Smooth muscle cell (in vitro differentiated cells): ENCODE measurements around the gene LINC01488. TPM values are rescaled to one million over a fixed set of nuclear protein-coding genes. Genes with fewer than 3 reads are reported as not detected.

ENCODE experiments used
- DNase-seq: peaks from one replicate; lab custom pipeline; 2025; ENCODE audit not compliant: unreplicated experiment; lab: John Stamatoyannopoulos, UW
- H2AFZ ChIP-seq: fragments of 200-600 bp; sonication (generic); 2 replicates; pipeline ENCODE4 v1.6.0; 2016; ENCODE audit warnings: antibody characterized with exemption, low read depth, mild to moderate bottlenecking
- H3F3A ChIP-seq: fragments of 200-600 bp; sonication (generic); 2 replicates; pipeline ENCODE4 v1.6.0; 2017; ENCODE audit warnings: antibody characterized with exemption, low read depth
- H3K27ac ChIP-seq: fragments of 200-600 bp; sonication (generic); 2 replicates; pipeline ENCODE4 v1.5.1; 2016; ENCODE audit warnings: low read depth, mild to moderate bottlenecking
- H3K27me3 ChIP-seq: fragments of 200-600 bp; sonication (generic); 2 replicates; pipeline ENCODE4 v1.6.1; 2016; ENCODE audit warnings: low read depth, mild to moderate bottlenecking
- H3K36me3 ChIP-seq: fragments of 200-600 bp; sonication (generic); 2 replicates; pipeline ENCODE4 v1.5.1; 2016; ENCODE audit warnings: low read depth
- H3K4me1 ChIP-seq: fragments of 200-600 bp; sonication (generic); 2 replicates; pipeline ENCODE4 v1.5.1; 2016; ENCODE audit warnings: low read depth
- H3K4me2 ChIP-seq: fragments of 200-600 bp; sonication (generic); 2 replicates; pipeline ENCODE4 v1.6.0; 2016; ENCODE audit warnings: mild to moderate bottlenecking
- H3K4me3 ChIP-seq: fragments of 200-600 bp; sonication (generic); 2 replicates; pipeline ENCODE4 v1.5.1; 2016; ENCODE audit warnings: mild to moderate bottlenecking
- H3K79me2 ChIP-seq: fragments of 200-600 bp; sonication (generic); 2 replicates; pipeline ENCODE4 v1.6.0; 2016; ENCODE audit warnings: low read depth, mild to moderate bottlenecking
- H3K9ac ChIP-seq: fragments of 200-600 bp; sonication (generic); 2 replicates; pipeline ENCODE4 v1.6.0; 2016; ENCODE audit warnings: low read depth
- H3K9me3 ChIP-seq: fragments of 200-600 bp; sonication (generic); replicated peaks from 2 replicates; pipeline ENCODE4 v1.5.1; 2016; ENCODE audit warnings: low read depth
- H4K20me1 ChIP-seq: fragments of 200-600 bp; sonication (generic); 2 replicates; pipeline ENCODE4 v1.6.0; 2016; ENCODE audit warnings: low read depth
- CTCF ChIP-seq: fragments of 200-600 bp; sonication (generic); IDR thresholded peaks from 2 replicates; pipeline ENCODE4 v1.5.1; 2017; ENCODE audit warnings: borderline replicate concordance, mild to moderate bottlenecking, antibody characterized with exemption; ENCODE audit not compliant: insufficient read depth, poor library complexity, severe bottlenecking
- WGBS: methylation state at CpG from one replicate; pipeline ENCODE4 v1.1.7; 2016; ENCODE audit warnings: low lambda C conversion rate; 5-methylcytosine and 5-hydroxymethylcytosine counted together
- polyA plus RNA-seq: library from polyadenylated mRNA; unstranded; fragments of >200 nt; fragmentation: Nextera tagmentation; extraction: Ambion mirVana; gene quantifications from 2 replicates; pipeline ENCODE4 v1.2.1, GENCODE V29; 2016
- total RNA-seq: library from RNA; depleted of rRNA; stranded (reverse); fragments of >200 nt; gene quantifications from 2 replicates; pipeline ENCODE4 v1.2.3, GENCODE V29; 2014

Gene LINC01488
- total and polyA plus RNA-seq, 2 experiments from 2014 or later: not detected

- Histone ChIP-seq H4K20me1 (no peaks in the 10 kb centered on the region), H3K27me3 (no peaks in the 10 kb centered on the region), H3K4me1 (no peaks in the 10 kb centered on the region), H3F3A (peaks cover 15% of the 10 kb centered on the region), H3K4me2 (no peak overlapping the region), H3K27ac (no peak overlapping the region), H3K36me3 (no peaks in the 10 kb centered on the region), H3K9ac (no peak overlapping the region), H3K9me3 (no peaks in the 10 kb centered on the region), H3K4me3 (no peak overlapping the region), H3K79me2 (no peaks in the 10 kb centered on the region), H2AFZ (no peak overlapping the region)
- DNase-seq: no peak
- 93% methylated on average over 7 of the region's 7 CpGs for WGBS
- no peak for TF ChIP-seq CTCF
These were observed 20.0 kb upstream of the LINC01488 start for GRCh38 chr11:69461272-69461962.

DNA sequence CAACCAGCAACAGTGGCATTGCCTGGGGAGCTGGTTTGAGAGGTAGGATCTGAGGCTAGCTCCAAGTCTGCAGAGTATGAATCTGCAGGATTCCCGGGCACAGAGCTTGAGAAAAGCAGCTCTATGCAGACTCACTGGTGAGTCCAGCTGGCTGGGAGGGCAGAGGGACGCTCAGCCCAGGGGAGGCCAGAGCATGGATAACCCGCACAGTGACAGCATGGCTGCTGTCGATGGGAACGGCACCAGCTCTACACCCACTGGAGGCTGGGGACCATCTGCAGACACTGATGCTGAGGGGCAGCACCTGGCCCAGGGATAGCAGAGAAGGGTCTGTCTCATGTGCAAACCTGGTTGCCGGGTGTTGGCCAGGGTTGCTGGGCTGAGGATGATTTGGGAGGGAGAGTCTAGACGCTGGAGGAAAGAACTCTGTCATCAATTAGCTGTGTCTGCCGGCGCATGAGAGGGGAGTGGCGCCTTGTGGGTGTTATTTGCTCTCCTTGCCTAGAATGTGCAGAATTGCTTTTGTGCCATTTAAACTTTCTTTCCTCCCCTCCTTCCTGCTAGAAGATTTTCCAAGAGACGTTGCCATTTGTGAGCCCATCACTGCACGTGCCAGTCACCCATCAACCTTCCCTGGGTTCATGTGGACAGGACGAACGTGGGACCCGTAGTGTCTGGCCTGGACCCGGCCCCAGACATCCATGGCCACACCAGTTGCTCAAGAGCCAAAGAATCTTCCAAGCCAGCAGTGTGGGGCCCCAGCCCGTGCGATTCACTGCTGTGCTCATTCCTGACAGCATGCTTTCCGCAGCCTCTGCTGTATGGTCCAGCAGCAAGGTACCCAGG is 19.1 kb upstream of the LINC01488 start:
- Histone ChIP-seq H3K27ac (no peak overlapping the region), H4K20me1 (no peaks in the 10 kb centered on the region), H3K27me3 (no peaks in the 10 kb centered on the region), H3K9me3 (no peaks in the 10 kb centered on the region), H2AFZ (no peak overlapping the region), H3K9ac (no peak overlapping the region), H3K4me1 (peaks cover 5% of the 10 kb centered on the region), H3K4me3 (no peak overlapping the region), H3K79me2 (no peaks in the 10 kb centered on the region), H3K4me2 (no peak overlapping the region), H3K36me3 (no peaks in the 10 kb centered on the region), H3F3A (peaks cover 15% of the 10 kb centered on the region)
- DNase-seq: no peak
- no peak for TF ChIP-seq CTCF
- WGBS: 86% methylated on average over 19 of the region's 19 CpGs

DNA sequence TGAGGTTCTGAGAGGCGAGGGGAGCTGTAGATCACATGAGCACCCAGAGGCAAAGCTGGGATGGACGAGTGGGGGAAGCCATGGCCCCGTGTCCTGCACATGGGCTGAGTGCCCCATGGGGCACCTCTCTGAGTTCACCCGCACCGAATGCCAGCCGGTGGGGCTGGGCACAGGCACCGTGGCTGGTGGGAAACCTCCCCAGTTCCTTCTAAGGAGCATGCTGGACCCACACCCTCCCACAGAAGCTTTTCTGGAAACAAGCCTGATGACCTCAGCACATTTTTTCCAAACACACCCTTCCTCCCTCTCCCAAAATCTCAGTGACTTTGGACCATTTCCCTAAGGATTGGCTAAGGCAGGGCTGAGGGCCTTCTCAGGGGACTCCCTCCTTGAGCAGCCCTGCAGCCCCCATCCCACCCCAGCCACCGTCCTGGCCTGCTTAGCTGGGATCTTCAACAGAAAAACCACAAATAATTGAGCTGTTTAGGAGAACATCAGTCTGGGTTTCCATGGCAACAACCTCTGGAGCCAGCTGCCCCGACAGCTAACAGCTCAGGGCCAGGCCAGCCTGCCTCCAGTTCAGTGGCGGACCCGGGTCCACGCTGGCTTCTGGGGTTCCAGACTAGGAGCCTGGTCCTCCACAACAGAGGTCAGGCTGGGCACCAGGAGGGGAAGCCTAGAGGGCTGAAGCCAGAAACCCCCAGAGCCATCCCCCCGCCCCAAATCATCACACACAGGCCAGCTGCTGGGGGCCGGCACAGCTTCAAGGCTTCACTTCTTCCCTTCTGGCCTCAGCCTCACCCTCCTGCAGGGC is 18.1 kb upstream of the LINC01488 start:
- no peak overlapping the region for H3K4me2 ChIP-seq
- no peaks in the 10 kb centered on the region for H3K36me3 ChIP-seq
- H3K27me3 ChIP-seq: no peaks in the 10 kb centered on the region
- no peak for DNase-seq
- no peak overlapping the region for H3K27ac ChIP-seq
- no peaks in the 10 kb centered on the region for H3K79me2 ChIP-seq
- H2AFZ ChIP-seq: no peak overlapping the region
- H4K20me1 ChIP-seq: no peaks in the 10 kb centered on the region
- peaks cover 5% of the 10 kb centered on the region for H3K4me1 ChIP-seq
- WGBS: 63% methylated on average over 14 of the region's 14 CpGs
- H3K4me3 ChIP-seq: no peak overlapping the region
- H3K9ac ChIP-seq: peak overlapping the region; percentile 64
- no peaks in the 10 kb centered on the region for H3K9me3 ChIP-seq
- peaks cover 15% of the 10 kb centered on the region for H3F3A ChIP-seq
- no peak for TF ChIP-seq CTCF
